Testis (tissue), 2 donors: ENCODE results near the gene AK1.

Experiments used
- POLR2A ChIP-seq: fragments of 450-650 bp; IDR thresholded peaks from one replicate; pipeline ENCODE4 v1.6.1; 2017; ENCODE audit warnings: antibody characterized with exemption, mild to moderate bottlenecking, moderate library complexity
- TF ChIP-seq, protein P1 (sequence below), 3 experiments: fragments of 450-650 bp in 2 of 3; fragments of 200-600 bp in 1 of 3; sonication (generic) in 1 of 3; IDR thresholded peaks; one replicate each; pipeline ENCODE4 v1.5.1; 2016 to 2019; ENCODE audit warnings: antibody characterized with exemption in 3 of 3, mild to moderate bottlenecking in 2 of 3, moderate library complexity in 1 of 3

DNA sequence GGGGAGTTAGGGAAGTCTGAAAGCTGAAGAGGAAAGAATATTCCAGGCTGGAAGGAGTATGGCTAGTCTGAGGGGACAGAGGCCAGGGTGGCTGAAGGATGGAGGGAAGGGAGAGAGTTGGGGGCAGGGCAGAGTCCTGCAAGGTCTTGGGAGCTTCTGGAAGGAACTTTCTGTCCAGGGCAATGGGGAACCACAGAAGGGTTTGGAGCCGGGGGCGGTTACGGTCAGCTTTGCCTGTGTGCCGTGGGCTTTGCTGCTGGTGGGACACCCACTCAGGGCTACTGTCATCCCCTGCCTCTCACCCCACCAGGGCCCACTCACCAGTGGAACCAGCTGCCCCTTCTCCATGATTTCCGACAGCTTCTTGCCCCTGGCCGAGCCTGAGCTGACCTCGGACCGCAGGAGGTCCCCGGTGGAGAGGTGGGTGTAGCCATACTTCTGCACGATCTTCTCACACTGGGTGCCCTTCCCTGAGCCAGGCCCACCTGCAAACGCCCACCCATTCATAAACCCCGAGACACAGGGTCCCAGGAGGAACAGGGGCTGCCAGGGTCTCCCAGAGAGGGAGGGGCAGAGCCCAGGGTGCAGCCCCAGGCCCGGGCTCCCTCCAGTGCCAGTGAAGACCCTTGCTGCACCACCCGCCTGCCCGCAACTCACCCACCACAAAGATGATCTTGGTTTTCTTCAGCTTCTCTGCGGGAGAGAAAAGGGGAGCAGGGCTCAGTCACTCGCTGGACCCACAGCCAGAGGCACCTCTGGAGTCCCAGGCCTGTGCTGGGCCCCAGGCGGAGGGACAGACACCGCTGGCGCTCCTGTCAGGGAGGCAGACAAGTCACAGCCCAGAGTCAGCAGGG is 4.9 kb downstream of the AK1 start:
- TF ChIP-seq, protein P1, sequence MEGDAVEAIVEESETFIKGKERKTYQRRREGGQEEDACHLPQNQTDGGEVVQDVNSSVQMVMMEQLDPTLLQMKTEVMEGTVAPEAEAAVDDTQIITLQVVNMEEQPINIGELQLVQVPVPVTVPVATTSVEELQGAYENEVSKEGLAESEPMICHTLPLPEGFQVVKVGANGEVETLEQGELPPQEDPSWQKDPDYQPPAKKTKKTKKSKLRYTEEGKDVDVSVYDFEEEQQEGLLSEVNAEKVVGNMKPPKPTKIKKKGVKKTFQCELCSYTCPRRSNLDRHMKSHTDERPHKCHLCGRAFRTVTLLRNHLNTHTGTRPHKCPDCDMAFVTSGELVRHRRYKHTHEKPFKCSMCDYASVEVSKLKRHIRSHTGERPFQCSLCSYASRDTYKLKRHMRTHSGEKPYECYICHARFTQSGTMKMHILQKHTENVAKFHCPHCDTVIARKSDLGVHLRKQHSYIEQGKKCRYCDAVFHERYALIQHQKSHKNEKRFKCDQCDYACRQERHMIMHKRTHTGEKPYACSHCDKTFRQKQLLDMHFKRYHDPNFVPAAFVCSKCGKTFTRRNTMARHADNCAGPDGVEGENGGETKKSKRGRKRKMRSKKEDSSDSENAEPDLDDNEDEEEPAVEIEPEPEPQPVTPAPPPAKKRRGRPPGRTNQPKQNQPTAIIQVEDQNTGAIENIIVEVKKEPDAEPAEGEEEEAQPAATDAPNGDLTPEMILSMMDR (IDR thresholded peaks at IDR 0.05), result no peak
- no peak for TF ChIP-seq POLR2A
